Endothelial cell of umbilical vein (primary cell): ENCODE results near the gene MACROD2. TPM values are rescaled to one million over a fixed set of nuclear protein-coding genes. Genes with fewer than 3 reads are reported as not detected.

ENCODE experiments used
- BruUV-seq: library from RNA; stranded (reverse); fragments of 400-500 nt; replicated peaks from 2 replicates; lab custom pipeline; 2021; lab: Mats Ljungman, UMichigan
- CTCF ChIA-PET: fragments of 300-600, 350-600 bp; sonication (Branson Sonifier 250); formaldehyde crosslinking; loops from one replicate; lab custom pipeline; 2021; ENCODE audit warnings: antibody characterized with exemption, inconsistent platforms; lab: Charles Lee
- POLR2A ChIA-PET: fragments of 300-600, 350-600 bp; sonication (Branson Sonifier 250); formaldehyde crosslinking; loops from one replicate; lab custom pipeline; 2021; ENCODE audit warnings: antibody characterized with exemption, inconsistent platforms; lab: Charles Lee
- DNase-seq: peaks from one replicate; pipeline ENCODE4 v3.0.0-alpha.2; 2011; ENCODE audit warnings: low read depth, low spot score
- FAIRE-seq: peaks from 2 replicates; lab custom pipeline; 2011; peaks lifted over from hg19 to GRCh38; lab: Jason Lieb, UNC
- H2AFZ ChIP-seq: 2 replicates; pipeline ENCODE4 v1.6.0; 2012; ENCODE audit warnings: low read depth, low read length, control low read depth, inconsistent platforms
- H3K27ac ChIP-seq: 2 replicates; pipeline ENCODE4 v1.5.1; 2011; ENCODE audit warnings: low read depth, mild to moderate bottlenecking, control low read depth, low read length, moderate library complexity; ENCODE audit not compliant: insufficient read depth
- H3K27me3 ChIP-seq, 2 experiments: 2 replicates each; pipeline versions ENCODE4 v1.6.0 to v1.6.1; 2011; ENCODE audit warnings: low read length in 2 of 2, mixed read lengths in 1 of 2; ENCODE audit not compliant: control insufficient read depth in 2 of 2, insufficient read depth in 2 of 2
- H3K36me3 ChIP-seq, 2 experiments: 2 replicates in 1 of 2; 3 replicates in 1 of 2; pipeline ENCODE4 v1.5.1; 2011; ENCODE audit warnings: low read length in 2 of 2, mild to moderate bottlenecking in 1 of 2, moderate library complexity in 1 of 2; ENCODE audit not compliant: control insufficient read depth in 2 of 2, insufficient read depth in 2 of 2; ENCODE audit errors: extremely low read depth in 1 of 2
- H3K4me1 ChIP-seq: 3 replicates; pipeline ENCODE4 v1.5.1; 2011; ENCODE audit warnings: mild to moderate bottlenecking, low read length; ENCODE audit not compliant: control insufficient read depth, insufficient read depth; ENCODE audit errors: extremely low read depth
- H3K4me2 ChIP-seq: 2 replicates; pipeline ENCODE4 v1.6.1; 2011; ENCODE audit warnings: low read length, control low read depth, mixed read lengths; ENCODE audit not compliant: insufficient read depth
- H3K4me3 ChIP-seq, 3 experiments: fragments of 200-600 bp in 1 of 3; sonication (generic), shearing (Covaris generic) in 1 of 3; replicated peaks in 1 of 3; 2 replicates each; pipeline ENCODE4 v1.5.1; 2011 to 2016; ENCODE audit warnings: control low read depth in 3 of 3, low read length in 3 of 3, mild to moderate bottlenecking in 2 of 3, inconsistent platforms in 1 of 3, low read depth in 1 of 3, moderate library complexity in 1 of 3; ENCODE audit not compliant: insufficient read depth in 1 of 3
- H3K79me2 ChIP-seq: 2 replicates; pipeline ENCODE4 v1.6.0; 2012; ENCODE audit warnings: low read length, inconsistent platforms; ENCODE audit not compliant: control insufficient read depth, insufficient read depth
- H3K9ac ChIP-seq: replicated peaks from 2 replicates; pipeline ENCODE3; 2011; ENCODE audit warnings: low read length, control low read depth; ENCODE audit not compliant: insufficient read depth; ENCODE audit errors: extremely low read depth
- H3K9me1 ChIP-seq: replicated peaks from 3 replicates; pipeline ENCODE4 v1.6.0; 2011; ENCODE audit warnings: mild to moderate bottlenecking, low read length; ENCODE audit not compliant: control insufficient read depth, insufficient read depth; ENCODE audit errors: extremely low read depth
- H3K9me3 ChIP-seq: replicated peaks from 2 replicates; pipeline ENCODE4 v1.5.1; 2012; ENCODE audit warnings: low read length, inconsistent platforms; ENCODE audit not compliant: control insufficient read depth, insufficient read depth
- H4K20me1 ChIP-seq: replicated peaks from 2 replicates; pipeline ENCODE3; 2011; ENCODE audit warnings: mild to moderate bottlenecking, low read length; ENCODE audit not compliant: control insufficient read depth, insufficient read depth; ENCODE audit errors: extremely low read depth
- EZH2 ChIP-seq: IDR thresholded peaks from 2 replicates; pipeline ENCODE4 v1.6.1; 2012; ENCODE audit warnings: borderline replicate concordance, low read depth, mild to moderate bottlenecking, moderate library complexity, low read length, inconsistent platforms; ENCODE audit not compliant: severe bottlenecking
- FOS ChIP-seq: IDR thresholded peaks from 2 replicates; pipeline ENCODE4 v1.6.1; 2011; ENCODE audit warnings: mild to moderate bottlenecking, low read length, moderate library complexity, borderline replicate concordance; ENCODE audit not compliant: insufficient read depth
- GATA2 ChIP-seq: IDR thresholded peaks from 2 replicates; pipeline ENCODE4 v1.7.0; 2011; ENCODE audit warnings: low read depth, mild to moderate bottlenecking, moderate library complexity, mixed read lengths, low read length; ENCODE audit not compliant: insufficient read length, insufficient read depth
- JUN ChIP-seq: IDR thresholded peaks from 2 replicates; pipeline ENCODE4 v1.6.1; 2011; ENCODE audit warnings: borderline replicate concordance, low read depth; ENCODE audit not compliant: insufficient read length, insufficient read depth
- MYC ChIP-seq: IDR thresholded peaks from one replicate; pipeline ENCODE4 v1.6.1; 2011; ENCODE audit warnings: mild to moderate bottlenecking, low read depth, low read length
- POLR2A ChIP-seq: IDR thresholded peaks from 2 replicates; pipeline ENCODE4 v1.6.1; 2012; ENCODE audit warnings: low read depth, mild to moderate bottlenecking, control low read depth, low read length
- POLR2AphosphoS5 ChIP-seq: IDR thresholded peaks from 2 replicates; pipeline ENCODE4 v1.6.1; 2012; ENCODE audit warnings: low read depth, mild to moderate bottlenecking, control low read depth, low read length, moderate library complexity; ENCODE audit not compliant: insufficient read depth
- dilution Hi-C: fragments of 300-500 bp; cut with MboI; formaldehyde crosslinking; loops from one replicate; pipeline ENCODE4 v1.15.0; 2019; ENCODE audit warnings: low sequenced_read_pairs; ENCODE audit not compliant: extremely low pct_ligation_motif_present
- intact Hi-C: fragments of 100-400 bp; cut with micrococcal nuclease; formaldehyde crosslinking; loops from one replicate; pipeline ENCODE4 v1.10.0; 2022
- polyA plus RNA-seq, 4 experiments: library from polyadenylated mRNA; depleted of rRNA in 3 of 4; stranded (reverse) in 3 of 4; unstranded in 1 of 4; fragments of >200 nt; gene quantifications; 2 replicates each; pipeline versions ENCODE4 v1.2.1 to v1.2.3, GENCODE V29; 2011 to 2012; ENCODE audit warnings: missing spikeins in 1 of 4
- total RNA-seq: library from RNA; stranded (reverse); gene quantifications from 2 replicates; pipeline ENCODE4 v1.2.3, GENCODE V29; 2021
- TF ChIP-seq, protein P1 (sequence below), 2 donors: IDR thresholded peaks; 1 replicate in 1 of 2; 2 replicates in 1 of 2; pipeline ENCODE4 v1.5.1; 2011; ENCODE audit warnings: low read length in 2 of 2, mild to moderate bottlenecking in 2 of 2, moderate library complexity in 2 of 2, control low read depth in 1 of 2, inconsistent platforms in 1 of 2, low read depth in 1 of 2; ENCODE audit not compliant: insufficient read depth in 1 of 2; ENCODE audit errors: extremely low read depth in 1 of 2
- TF ChIP-seq, protein P2 (sequence below): IDR thresholded peaks from 2 replicates; pipeline ENCODE4 v1.6.1; 2011; ENCODE audit not compliant: insufficient read depth, insufficient read length

Gene MACROD2
- total and polyA plus RNA-seq, 2 donors (not counting 3 experiments of a cell fraction or from before 2014, with no cell fraction given) = 0.11 to 0.73 TPM

DNA sequence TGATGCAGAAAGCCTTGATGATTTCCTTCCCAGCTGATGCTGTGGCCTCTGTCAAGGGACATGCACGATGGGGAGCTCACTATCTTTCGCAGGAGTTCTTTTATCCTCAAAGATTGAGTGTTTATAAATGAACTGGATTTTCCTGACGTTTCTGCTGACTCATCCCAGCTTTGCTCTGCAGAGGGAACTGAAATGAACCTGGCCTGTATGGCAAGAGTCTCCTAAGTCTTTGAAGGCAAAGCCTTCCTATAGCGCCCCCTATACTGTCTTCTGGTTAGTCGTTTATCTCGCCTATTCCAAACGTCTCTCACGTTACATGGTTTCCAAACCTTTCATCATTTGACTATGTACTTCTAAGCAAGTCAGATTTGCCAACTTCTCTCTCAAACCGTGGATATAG lies 2012.6 kb downstream of the MACROD2 start:
- Histone ChIP-seq H3K9ac (no peak overlapping the region), H3K9me3 (no peaks in the 10 kb centered on the region), H3K9me1 (no peaks in the 10 kb centered on the region), H3K4me3 (no peak overlapping the region), H3K4me1 (no peaks in the 10 kb centered on the region), H2AFZ (no peak overlapping the region), H3K27me3 (no peaks in the 10 kb centered on the region), H3K4me2 (no peak overlapping the region), H3K27ac (no peak overlapping the region), H3K79me2 (no peaks in the 10 kb centered on the region), H4K20me1 (no peaks in the 10 kb centered on the region), H3K36me3 (no peaks in the 10 kb centered on the region)
- no peak for TF ChIP-seq JUN
- no peak for TF ChIP-seq POLR2A
- no peak for TF ChIP-seq MYC
- TF ChIP-seq EZH2 = no peak
- TF ChIP-seq, protein P1, sequence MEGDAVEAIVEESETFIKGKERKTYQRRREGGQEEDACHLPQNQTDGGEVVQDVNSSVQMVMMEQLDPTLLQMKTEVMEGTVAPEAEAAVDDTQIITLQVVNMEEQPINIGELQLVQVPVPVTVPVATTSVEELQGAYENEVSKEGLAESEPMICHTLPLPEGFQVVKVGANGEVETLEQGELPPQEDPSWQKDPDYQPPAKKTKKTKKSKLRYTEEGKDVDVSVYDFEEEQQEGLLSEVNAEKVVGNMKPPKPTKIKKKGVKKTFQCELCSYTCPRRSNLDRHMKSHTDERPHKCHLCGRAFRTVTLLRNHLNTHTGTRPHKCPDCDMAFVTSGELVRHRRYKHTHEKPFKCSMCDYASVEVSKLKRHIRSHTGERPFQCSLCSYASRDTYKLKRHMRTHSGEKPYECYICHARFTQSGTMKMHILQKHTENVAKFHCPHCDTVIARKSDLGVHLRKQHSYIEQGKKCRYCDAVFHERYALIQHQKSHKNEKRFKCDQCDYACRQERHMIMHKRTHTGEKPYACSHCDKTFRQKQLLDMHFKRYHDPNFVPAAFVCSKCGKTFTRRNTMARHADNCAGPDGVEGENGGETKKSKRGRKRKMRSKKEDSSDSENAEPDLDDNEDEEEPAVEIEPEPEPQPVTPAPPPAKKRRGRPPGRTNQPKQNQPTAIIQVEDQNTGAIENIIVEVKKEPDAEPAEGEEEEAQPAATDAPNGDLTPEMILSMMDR (IDR thresholded peaks at IDR 0.05; ENCODE audit: extremely low read depth in 1 of 2, insufficient read depth in 1 of 2, low read depth in 1 of 2, low read length in 2 of 2) = no peak
- no peak for TF ChIP-seq POLR2AphosphoS5
- TF ChIP-seq, protein P2, sequence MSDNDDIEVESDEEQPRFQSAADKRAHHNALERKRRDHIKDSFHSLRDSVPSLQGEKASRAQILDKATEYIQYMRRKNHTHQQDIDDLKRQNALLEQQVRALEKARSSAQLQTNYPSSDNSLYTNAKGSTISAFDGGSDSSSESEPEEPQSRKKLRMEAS = no peak
- TF ChIP-seq GATA2 = no peak
- no peak for TF ChIP-seq FOS
- FAIRE-seq (no peak), DNase-seq (no peak)
- BruUV-seq = no TSS peak
- intact Hi-C loops = no loop called here
- CTCF ChIA-PET = no interaction called here
- POLR2A ChIA-PET = no interaction called here
- dilution Hi-C loops = no loop called here
